Karpas-422 (cell line): ENCODE measurements around the gene TMED5. TPM values are rescaled to one million over a fixed set of nuclear protein-coding genes. Genes with fewer than 3 reads are reported as not detected.
"Not testable (repeated sequence)": the region's sequence is repeated elsewhere in the genome, so short reads cannot be mapped to it uniquely, and the experiment has no call there.

Experiments used
- DNase-seq: peaks from one replicate; pipeline ENCODE4 v3.0.0-alpha.2; 2015
- H2AFZ ChIP-seq: fragments of 200-600 bp; sonication (generic); 2 replicates; pipeline ENCODE4 v1.6.1; 2014; ENCODE audit warnings: antibody characterized with exemption, low read length, mixed read lengths
- H3K27ac ChIP-seq: fragments of 200-600 bp; sonication (generic); 2 replicates; pipeline ENCODE4 v1.5.1; 2014; ENCODE audit warnings: mild to moderate bottlenecking, low read length, moderate library complexity
- H3K27me3 ChIP-seq: fragments of 200-600 bp; sonication (generic); 2 replicates; pipeline ENCODE4 v1.6.1; 2014; ENCODE audit warnings: low read length, mixed read lengths
- H3K36me3 ChIP-seq: fragments of 200-600 bp; sonication (generic); 2 replicates; pipeline ENCODE4 v1.6.1; 2014; ENCODE audit warnings: low read length, mixed read lengths; ENCODE audit not compliant: insufficient read depth
- H3K4me1 ChIP-seq: fragments of 200-600 bp; sonication (generic); 2 replicates; pipeline ENCODE4 v1.6.1; 2014; ENCODE audit warnings: mild to moderate bottlenecking, low read length, mixed read lengths
- H3K4me2 ChIP-seq: fragments of 200-600 bp; sonication (generic); 2 replicates; pipeline ENCODE4 v1.6.1; 2014; ENCODE audit warnings: low read length, low read depth, mild to moderate bottlenecking; ENCODE audit not compliant: poor library complexity, severe bottlenecking
- H3K4me3 ChIP-seq: fragments of 200-600 bp; sonication (generic); 2 replicates; pipeline ENCODE4 v1.5.1; 2014; ENCODE audit warnings: mild to moderate bottlenecking, antibody characterized with exemption, low read length, mixed read lengths
- H3K79me2 ChIP-seq: fragments of 200-600 bp; sonication (generic); 2 replicates; pipeline ENCODE4 v1.6.1; 2014; ENCODE audit warnings: mild to moderate bottlenecking, low read length, mixed read lengths
- H3K9ac ChIP-seq: fragments of 200-600 bp; sonication (generic); 2 replicates; pipeline ENCODE4 v1.6.0; 2014; ENCODE audit warnings: low read length
- H3K9me2 ChIP-seq: fragments of 200-600 bp; sonication (generic), shearing (Covaris generic); replicated peaks from 2 replicates; pipeline ENCODE4 v1.6.0; 2014; ENCODE audit warnings: mild to moderate bottlenecking, low read length, moderate library complexity; ENCODE audit not compliant: insufficient read depth
- H3K9me3 ChIP-seq: fragments of 300-700, 200-600 bp; sonication (generic); 2 replicates; pipeline ENCODE4 v1.6.1; 2014; ENCODE audit warnings: low read length, mixed read lengths
- H4K20me1 ChIP-seq: fragments of 200-600 bp; sonication (generic); 2 replicates; pipeline ENCODE4 v1.6.1; 2014; ENCODE audit warnings: mild to moderate bottlenecking, antibody characterized with exemption, low read length, low read depth; ENCODE audit not compliant: insufficient read depth
- total RNA-seq: library from RNA; depleted of rRNA; stranded (reverse); fragments of >200 nt; shearing (Covaris generic); gene quantifications from 2 replicates; pipeline ENCODE4 v1.2.3, GENCODE V29; 2014; ENCODE audit warnings: low replicate concordance; rRNA removed

TMED5 gene
- 43.1 and 73.6 TPM in 2 replicates for total RNA-seq

- H3K36me3 ChIP-seq, result peaks cover 11% of the 10 kb centered on the region
- H3K79me2 ChIP-seq, result peaks cover 85% of the 10 kb centered on the region
- peaks cover 47% of the 10 kb centered on the region for H3K4me1 ChIP-seq
- peak within 1 kb of the TSS; percentile 92 for H3K27ac ChIP-seq
- peak within 1 kb of the TSS; percentile 92 for H3K4me3 ChIP-seq
- no peak within 1 kb of the TSS for H2AFZ ChIP-seq
- no peaks in the 10 kb centered on the region for H4K20me1 ChIP-seq
- no peaks in the 10 kb centered on the region for H3K27me3 ChIP-seq
- H3K9me2 ChIP-seq, result no peaks in the 10 kb centered on the region
- peak within 1 kb of the TSS; percentile 91 for H3K4me2 ChIP-seq
- peak; percentile 95 for DNase-seq
- no peaks in the 10 kb centered on the region for H3K9me3 ChIP-seq
- peak within 1 kb of the TSS; percentile 97 for H3K9ac ChIP-seq
Observed at GRCh38 chr1:93179886-93180722, at the start of gene TMED5. Gene TMED5 (minus strand): TSS chr1:93180413. CDS start chr1:93180242, 171 bp downstream.

- no peak overlapping the region for H3K27ac ChIP-seq
- H3K9ac ChIP-seq, result no peak overlapping the region
- H3K79me2 ChIP-seq, result no peaks in the 10 kb centered on the region
- no peaks in the 10 kb centered on the region for H4K20me1 ChIP-seq
- DNase-seq, result no peak
- H3K9me2 ChIP-seq, result no peaks in the 10 kb centered on the region
- H3K36me3 ChIP-seq, result peaks cover 30% of the 10 kb centered on the region
- H3K9me3 ChIP-seq, result no peaks in the 10 kb centered on the region
- H3K4me1 ChIP-seq, result no peaks in the 10 kb centered on the region
- H3K27me3 ChIP-seq, result no peaks in the 10 kb centered on the region
- H3K4me2 ChIP-seq, result no peak overlapping the region
- H3K4me3 ChIP-seq, result no peak overlapping the region
- H2AFZ ChIP-seq, result no peak overlapping the region
Observed at GRCh38 chr1:93223023-93223675, 42.9 kb upstream of the TMED5 start.

GRCh38 chr1:93221913-93222312 lies 41.7 kb upstream of the TMED5 start:
- no peaks in the 10 kb centered on the region for H3K27me3 ChIP-seq
- H3K9ac ChIP-seq, result no peak overlapping the region
- no peak overlapping the region for H3K27ac ChIP-seq
- DNase-seq, result no peak
- H3K9me2 ChIP-seq, result no peaks in the 10 kb centered on the region
- no peaks in the 10 kb centered on the region for H3K79me2 ChIP-seq
- H2AFZ ChIP-seq, result no peak overlapping the region
- H3K4me3 ChIP-seq, result no peak overlapping the region
- no peaks in the 10 kb centered on the region for H3K9me3 ChIP-seq
- H3K4me1 ChIP-seq, result no peaks in the 10 kb centered on the region
- no peak overlapping the region for H3K4me2 ChIP-seq
- no peaks in the 10 kb centered on the region for H4K20me1 ChIP-seq
- H3K36me3 ChIP-seq, result peaks cover 32% of the 10 kb centered on the region

- not testable (repeated sequence) for H3K79me2 ChIP-seq, DNase-seq, H3K9me2 ChIP-seq, H4K20me1 ChIP-seq, H3K4me3 ChIP-seq, H3K27me3 ChIP-seq, H2AFZ ChIP-seq, H3K4me2 ChIP-seq, H3K27ac ChIP-seq, H3K4me1 ChIP-seq, H3K9ac ChIP-seq, H3K9me3 ChIP-seq
- peaks cover 28% of the 10 kb centered on the region for H3K36me3 ChIP-seq
Observed at GRCh38 chr1:93220716-93221115, 40.5 kb upstream of the TMED5 start.

- Histone ChIP-seq H3K4me2 (no peak overlapping the region), H3K4me1 (no peaks in the 10 kb centered on the region), H3K27me3 (no peaks in the 10 kb centered on the region), H4K20me1 (no peaks in the 10 kb centered on the region), H3K4me3 (no peak overlapping the region), H2AFZ (no peak overlapping the region), H3K79me2 (no peaks in the 10 kb centered on the region), H3K36me3 (peaks cover 23% of the 10 kb centered on the region), H3K9me2 (no peaks in the 10 kb centered on the region), H3K9me3 (no peaks in the 10 kb centered on the region), H3K27ac (no peak overlapping the region), H3K9ac (no peak overlapping the region)
- DNase-seq, result no peak
Observed at GRCh38 chr1:93219443-93219842, 39.2 kb upstream of the TMED5 start.

GRCh38 chr1:93215322-93215721 lies 35.1 kb upstream of the TMED5 start:
- Histone ChIP-seq H3K27me3 (no peaks in the 10 kb centered on the region), H2AFZ (no peak overlapping the region), H3K79me2 (no peaks in the 10 kb centered on the region), H3K4me3 (no peak overlapping the region), H3K36me3 (peaks cover 11% of the 10 kb centered on the region), H3K9me3 (no peaks in the 10 kb centered on the region), H3K27ac (no peak overlapping the region), H3K9ac (no peak overlapping the region), H3K4me2 (no peak overlapping the region), H3K9me2 (no peaks in the 10 kb centered on the region), H3K4me1 (no peaks in the 10 kb centered on the region), H4K20me1 (no peaks in the 10 kb centered on the region)
- no peak for DNase-seq

GRCh38 chr1:93207211-93207610 lies 27.0 kb upstream of the TMED5 start:
- Histone ChIP-seq H3K27ac (no peak overlapping the region), H2AFZ (no peak overlapping the region), H3K4me2 (no peak overlapping the region), H3K79me2 (no peaks in the 10 kb centered on the region), H4K20me1 (no peaks in the 10 kb centered on the region), H3K27me3 (no peaks in the 10 kb centered on the region), H3K9ac (no peak overlapping the region), H3K4me3 (no peak overlapping the region), H3K9me2 (no peaks in the 10 kb centered on the region), H3K9me3 (no peaks in the 10 kb centered on the region), H3K36me3 (peaks cover 11% of the 10 kb centered on the region; the same call in 1 of the 2 replicates), H3K4me1 (no peaks in the 10 kb centered on the region)
- DNase-seq, result no peak

- no peaks in the 10 kb centered on the region for H3K79me2 ChIP-seq
- no peak for DNase-seq
- no peak overlapping the region for H3K9ac ChIP-seq
- no peak overlapping the region for H2AFZ ChIP-seq
- no peaks in the 10 kb centered on the region for H4K20me1 ChIP-seq
- no peak overlapping the region for H3K27ac ChIP-seq
- no peaks in the 10 kb centered on the region for H3K4me1 ChIP-seq
- no peaks in the 10 kb centered on the region for H3K27me3 ChIP-seq
- H3K4me3 ChIP-seq, result no peak overlapping the region
- H3K36me3 ChIP-seq, result peaks cover 14% of the 10 kb centered on the region; the same call in 1 of the 2 replicates
- no peak overlapping the region for H3K4me2 ChIP-seq
- H3K9me3 ChIP-seq, result no peaks in the 10 kb centered on the region
- H3K9me2 ChIP-seq, result no peaks in the 10 kb centered on the region
Observed at GRCh38 chr1:93206567-93206954, 26.3 kb upstream of the TMED5 start.
